ENCODE measurements around the gene CTIF. TPM values are rescaled to one million over a fixed set of nuclear protein-coding genes. Genes with fewer than 3 reads are reported as not detected.

The CTIF gene
- polyA plus RNA-seq, 1 of the 3 experiments (the other 2 are of a cell fraction): 47.2 TPM

- no peaks in the 10 kb centered on the region; the same call in 1 of the 2 replicates for H3K79me2 ChIP-seq (ENCODE audit: insufficient read depth)
- H3K4me1 ChIP-seq (ENCODE audit: control insufficient read depth in 1 of 2, insufficient read depth in 2 of 2, low read depth in 1 of 2, low read length in 1 of 2): peaks cover 0 to 28% of the 10 kb centered on the region in 2 experiments; a peak in 2 of 4 replicates
- WGBS (ENCODE audit: low lambda C conversion rate): 91% methylated on average over 6 of the region's 7 CpGs
- H4K20me1 ChIP-seq (ENCODE audit: insufficient read depth): no peaks in the 10 kb centered on the region
- no peaks in the 10 kb centered on the region for H3K9me3 ChIP-seq
- H3K27me3 ChIP-seq (ENCODE audit: insufficient read depth): no peaks in the 10 kb centered on the region
- H3K36me3 ChIP-seq (replicated peaks in 1 of 2; ENCODE audit: control insufficient read depth in 1 of 2, insufficient read depth in 2 of 2, low read length in 1 of 2): peaks cover 6 to 54% of the 10 kb centered on the region in 2 experiments
- ChIA-PET POLR2A (no interaction called here), CTCF (interaction anchor here (1.1 to 1.7 kb wide), 3 partner anchors 8 to 18 kb away, joined by 3 to 5 read pairs (median 4); no protein-coding TSS in a partner anchor)
- H3K4me2 ChIP-seq: no peak overlapping the region
- TF ChIP-seq GABPA (IDR thresholded peaks at IDR 0.05; ENCODE audit: low read depth) (no peak), RFX5 (IDR thresholded peaks at IDR 0.05; ENCODE audit: low read length) (no peak), FOSL2 (IDR thresholded peaks at IDR 0.05; ENCODE audit: borderline replicate concordance, low read depth) (no peak), YY1 (IDR thresholded peaks at IDR 0.05; ENCODE audit: low read depth) (no peak), RCOR1 (IDR thresholded peaks at IDR 0.05; ENCODE audit: low read length) (no peak), RXRA (IDR thresholded peaks at IDR 0.05; ENCODE audit: borderline replicate concordance, low read depth) (no peak), CTCF (IDR thresholded peaks at IDR 0.05) (no peak), JUND (IDR thresholded peaks at IDR 0.05) (no peak), EZH2phosphoT487 (IDR thresholded peaks at IDR 0.05; ENCODE audit: borderline replicate concordance, low read depth) (no peak), RAD21 (IDR thresholded peaks at IDR 0.05; ENCODE audit: low read length) (no peak), PBX3 (IDR thresholded peaks at IDR 0.05) (no peak)
- no peak overlapping the region for H2AFZ ChIP-seq (ENCODE audit: low read depth)
- H3F3A ChIP-seq (replicated peaks; ENCODE audit: insufficient read depth): peaks cover 2% of the 10 kb centered on the region
- DNase-seq: no peak
- no peak overlapping the region for H3K27ac ChIP-seq (ENCODE audit: low read depth in 2 of 2, low read length in 1 of 2)
- no peak overlapping the region for H3K4me3 ChIP-seq (ENCODE audit: low read depth in 2 of 2, low read length in 1 of 2)
- no peak overlapping the region for H3K9ac ChIP-seq
- no peaks in the 10 kb centered on the region for H3K9me2 ChIP-seq
Observed at GRCh38 chr18:48801728-48802542, 263.1 kb downstream of the CTIF start.

- ChIA-PET CTCF (interaction anchor here (1.7 kb wide), 1 partner anchor 9 kb away, joined by 5 read pairs; no protein-coding TSS in a partner anchor), POLR2A (no interaction called here)
- no peaks in the 10 kb centered on the region for H4K20me1 ChIP-seq (ENCODE audit: insufficient read depth)
- H3K9ac ChIP-seq: no peak overlapping the region
- H3K36me3 ChIP-seq (replicated peaks in 1 of 2; ENCODE audit: control insufficient read depth in 1 of 2, insufficient read depth in 2 of 2, low read length in 1 of 2): peaks cover 6 to 54% of the 10 kb centered on the region in 2 experiments
- 99% methylated on average over 9 of the region's 11 CpGs for WGBS (ENCODE audit: low lambda C conversion rate)
- no peak overlapping the region for H2AFZ ChIP-seq (ENCODE audit: low read depth)
- H3K4me1 ChIP-seq (ENCODE audit: control insufficient read depth in 1 of 2, insufficient read depth in 2 of 2, low read depth in 1 of 2, low read length in 1 of 2): peaks cover 4 to 23% of the 10 kb centered on the region in 2 experiments; a peak in 3 of 4 replicates
- H3K4me3 ChIP-seq (ENCODE audit: low read depth in 2 of 2, low read length in 1 of 2): no peak overlapping the region
- H3K27ac ChIP-seq (ENCODE audit: low read depth in 2 of 2, low read length in 1 of 2): no peak overlapping the region; a peak in 1 of 4 replicates
- no peak overlapping the region for H3K4me2 ChIP-seq
- no peaks in the 10 kb centered on the region for H3K9me2 ChIP-seq
- no peaks in the 10 kb centered on the region for H3K27me3 ChIP-seq (ENCODE audit: insufficient read depth)
- H3F3A ChIP-seq (replicated peaks; ENCODE audit: insufficient read depth): peaks cover 7% of the 10 kb centered on the region
- no peaks in the 10 kb centered on the region; the same call in 1 of the 2 replicates for H3K79me2 ChIP-seq (ENCODE audit: insufficient read depth)
- no peak for DNase-seq
- TF ChIP-seq IRF3 (IDR thresholded peaks at IDR 0.05; ENCODE audit: low read depth, low read length) (no peak), MEF2A (IDR thresholded peaks at IDR 0.05; ENCODE audit: borderline replicate concordance, low read depth) (no peak), EP300 (IDR thresholded peaks at IDR 0.05; ENCODE audit: borderline replicate concordance in 1 of 2, low read depth in 1 of 2, low read length in 1 of 2) (no peak), TCF12 (IDR thresholded peaks at IDR 0.05) (no peak), EZH2phosphoT487 (IDR thresholded peaks at IDR 0.05; ENCODE audit: borderline replicate concordance, low read depth) (no peak), SMC3 (IDR thresholded peaks at IDR 0.05; ENCODE audit: low read depth, low read length) (no peak), PBX3 (IDR thresholded peaks at IDR 0.05) (no peak), ZBTB33 (IDR thresholded peaks at IDR 0.05; ENCODE audit: borderline replicate concordance, low read depth) (no peak)
- no peaks in the 10 kb centered on the region for H3K9me3 ChIP-seq
Observed at GRCh38 chr18:48802543-48803290, 263.9 kb downstream of the CTIF start.

All from SK-N-SH (cell line).